Measurements from ENCODE around the gene PRM3. TPM values are rescaled to one million over a fixed set of nuclear protein-coding genes. Genes with fewer than 3 reads are reported as not detected.

PRM3 gene
- polyA plus RNA-seq, 1 donor from 2014 or later = not detected

GRCh38 chr16:11238272-11239202 lies 34.9 kb downstream of the PRM3 start:
- Histone ChIP-seq H3K27ac (ENCODE audit: low read length) (no peak overlapping the region), H3K4me3 (ENCODE audit: low read length) (no peak overlapping the region), H3K27me3 (ENCODE audit: insufficient read depth, low read depth, low read length) (no peaks in the 10 kb centered on the region), H3K9me3 (ENCODE audit: low read length) (no peaks in the 10 kb centered on the region), H3K9me2 (ENCODE audit: insufficient read depth, low read length) (no peaks in the 10 kb centered on the region), H3K36me3 (ENCODE audit: insufficient read depth, low read length) (no peaks in the 10 kb centered on the region), H3F3A (ENCODE audit: insufficient read depth, low read length, poor library complexity, severe bottlenecking) (no peaks in the 10 kb centered on the region), H3K79me2 (replicated peaks; ENCODE audit: insufficient read depth, low read length) (no peaks in the 10 kb centered on the region), H3K4me2 (ENCODE audit: low read length) (no peak overlapping the region), H2AFZ (ENCODE audit: low read depth, low read length) (no peak overlapping the region), H3K9ac (ENCODE audit: low read length) (no peak overlapping the region), H4K20me1 (ENCODE audit: insufficient read depth) (no peaks in the 10 kb centered on the region)
- no peak for TF ChIP-seq CTCF (IDR thresholded peaks at IDR 0.05; ENCODE audit: poor library complexity, severe bottlenecking)
- TF ChIP-seq EP300 (conservative IDR thresholded peaks at IDR 0.05; ENCODE audit: poor library complexity, severe bottlenecking) = no peak
- no peak for TF ChIP-seq REST (IDR thresholded peaks at IDR 0.05; ENCODE audit: borderline replicate concordance)
- no peak for TF ChIP-seq SMC3 (conservative IDR thresholded peaks at IDR 0.05; ENCODE audit: poor library complexity)
- no peak for TF ChIP-seq RAD21 (conservative IDR thresholded peaks at IDR 0.05)
- no peak for TF ChIP-seq TAF1 (IDR thresholded peaks at IDR 0.05; ENCODE audit: low read depth)
- no peak for TF ChIP-seq EZH2 (IDR thresholded peaks at IDR 0.05; ENCODE audit: borderline replicate concordance, insufficient read depth, low read length, poor library complexity, severe bottlenecking)
- no peak for TF ChIP-seq MXI1 (conservative IDR thresholded peaks at IDR 0.05; ENCODE audit: poor library complexity, severe bottlenecking)

- TF ChIP-seq EZH2 (IDR thresholded peaks at IDR 0.05; ENCODE audit: borderline replicate concordance, insufficient read depth, low read length, poor library complexity, severe bottlenecking) (no peak), TAF1 (IDR thresholded peaks at IDR 0.05; ENCODE audit: low read depth) (no peak), CTCF (IDR thresholded peaks at IDR 0.05; ENCODE audit: poor library complexity, severe bottlenecking) (no peak)
- H3K9ac ChIP-seq (ENCODE audit: low read length) = no peak overlapping the region
- no peak overlapping the region for H2AFZ ChIP-seq (ENCODE audit: low read depth, low read length)
- no peak overlapping the region for H3K4me3 ChIP-seq (ENCODE audit: low read length)
- H4K20me1 ChIP-seq (ENCODE audit: insufficient read depth) = no peaks in the 10 kb centered on the region
- no peak overlapping the region for H3K4me2 ChIP-seq (ENCODE audit: low read length)
- no peaks in the 10 kb centered on the region for H3F3A ChIP-seq (ENCODE audit: insufficient read depth, low read length, poor library complexity, severe bottlenecking)
- no peaks in the 10 kb centered on the region for H3K27me3 ChIP-seq (ENCODE audit: insufficient read depth, low read depth, low read length)
- H3K9me3 ChIP-seq (ENCODE audit: low read length) = no peaks in the 10 kb centered on the region
- no peaks in the 10 kb centered on the region for H3K36me3 ChIP-seq (ENCODE audit: insufficient read depth, low read length)
- H3K9me2 ChIP-seq (ENCODE audit: insufficient read depth, low read length) = no peaks in the 10 kb centered on the region
- H3K79me2 ChIP-seq (replicated peaks; ENCODE audit: insufficient read depth, low read length) = no peaks in the 10 kb centered on the region
- no peak overlapping the region for H3K27ac ChIP-seq (ENCODE audit: low read length)
Measured at GRCh38 chr16:11236461-11237254, 36.8 kb downstream of the PRM3 start.
